ENCODE measurements around the gene GLI1. TPM values are rescaled to one million over a fixed set of nuclear protein-coding genes. Genes with fewer than 3 reads are reported as not detected.
"Not testable (repeated sequence)": the region's sequence is repeated elsewhere in the genome, so short reads cannot be mapped to it uniquely, and the experiment has no call there.

GLI1 gene
- total and polyA plus RNA-seq, 4 donors, result 2.6 to 9.2 (median 7.0) TPM

GRCh38 chr12:57515934-57516541 is 56.5 kb downstream of the GLI1 start:
- Histone ChIP-seq H3K4me1 (ENCODE audit: control insufficient read depth, insufficient read depth, low read length) (peaks cover 20% of the 10 kb centered on the region), H3K36me3 (ENCODE audit: control insufficient read depth, insufficient read depth, low read length) (peaks cover 64% of the 10 kb centered on the region), H3K27ac (ENCODE audit: low read depth, low read length) (no peak overlapping the region), H3K9me3 (ENCODE audit: control insufficient read depth, insufficient read depth, low read length) (no peaks in the 10 kb centered on the region), H3K27me3 (ENCODE audit: control insufficient read depth, insufficient read depth, low read length) (no peaks in the 10 kb centered on the region), H3K4me3 (ENCODE audit: low read depth, low read length) (no peak overlapping the region)
- 94% methylated on average over 5 of the region's 11 CpGs for WGBS (ENCODE audit: insufficient coverage)
- DNase-seq (ENCODE audit: low read depth in 4 of 6, low spot score in 6 of 6), result no peak

DNA sequence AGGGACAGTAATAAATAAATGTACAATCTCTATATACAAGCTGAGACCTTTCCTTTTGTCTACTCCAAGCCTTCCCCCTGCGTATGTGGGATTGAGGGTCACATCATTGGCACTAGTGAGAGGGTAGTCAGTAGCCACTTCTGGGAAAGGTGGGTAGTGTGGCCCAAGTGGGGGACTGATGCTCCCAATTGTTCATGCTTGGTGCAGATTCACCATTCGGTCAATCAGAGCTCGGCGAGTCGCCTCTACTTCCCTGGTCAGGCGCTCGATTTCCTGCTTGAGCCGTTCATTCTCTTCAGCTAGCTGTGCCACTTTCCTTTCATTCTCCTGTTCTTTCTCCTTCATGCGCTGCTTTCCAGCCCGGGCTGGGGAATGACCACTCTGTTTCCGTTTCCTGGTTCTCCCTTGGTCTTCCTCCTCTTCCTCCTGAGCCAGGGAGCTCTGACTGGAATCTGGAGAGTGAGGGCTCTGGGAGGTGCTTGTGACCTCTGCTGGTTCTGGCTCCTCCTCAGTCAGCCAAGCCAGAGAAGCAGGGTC is 57.1 kb downstream of the GLI1 start:
- no peak for DNase-seq (ENCODE audit: low read depth in 4 of 6, low spot score in 6 of 6)
- Histone ChIP-seq H3K4me3 (ENCODE audit: low read depth, low read length) (no peak overlapping the region), H3K9me3 (ENCODE audit: control insufficient read depth, insufficient read depth, low read length) (no peaks in the 10 kb centered on the region), H3K27ac (ENCODE audit: low read depth, low read length) (no peak overlapping the region), H3K4me1 (ENCODE audit: control insufficient read depth, insufficient read depth, low read length) (peaks cover 26% of the 10 kb centered on the region), H3K36me3 (ENCODE audit: control insufficient read depth, insufficient read depth, low read length) (peaks cover 58% of the 10 kb centered on the region), H3K27me3 (ENCODE audit: control insufficient read depth, insufficient read depth, low read length) (no peaks in the 10 kb centered on the region)
- WGBS (ENCODE audit: insufficient coverage), result 94% methylated on average over 9 of the region's 11 CpGs

DNA sequence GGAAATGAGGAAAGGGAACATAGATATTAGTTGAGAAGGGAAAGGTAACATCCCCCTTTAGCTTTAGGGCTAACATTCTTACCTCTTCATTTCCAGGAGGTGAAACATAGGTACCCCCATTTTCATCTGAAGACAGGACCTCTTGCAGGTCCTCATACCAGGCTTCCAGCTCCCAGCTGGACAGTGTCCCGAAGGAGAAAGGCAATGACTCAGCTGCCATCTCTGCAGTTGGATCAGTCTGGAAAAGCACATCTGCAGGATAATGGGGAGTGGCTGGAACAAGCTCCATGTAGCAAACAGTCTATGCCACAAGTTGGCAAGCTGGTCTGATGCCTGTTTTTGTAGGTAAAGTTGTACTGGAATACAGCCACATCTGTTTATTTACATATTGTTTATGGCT is 57.6 kb downstream of the GLI1 start:
- no peak for DNase-seq (ENCODE audit: low read depth in 4 of 6, low spot score in 6 of 6)
- Histone ChIP-seq H3K4me3 (ENCODE audit: low read depth, low read length) (no peak overlapping the region), H3K36me3 (ENCODE audit: control insufficient read depth, insufficient read depth, low read length) (peaks cover 53% of the 10 kb centered on the region), H3K27me3 (ENCODE audit: control insufficient read depth, insufficient read depth, low read length) (no peaks in the 10 kb centered on the region), H3K4me1 (ENCODE audit: control insufficient read depth, insufficient read depth, low read length) (peaks cover 31% of the 10 kb centered on the region), H3K27ac (ENCODE audit: low read depth, low read length) (no peak overlapping the region), H3K9me3 (ENCODE audit: control insufficient read depth, insufficient read depth, low read length) (no peaks in the 10 kb centered on the region)
- WGBS (ENCODE audit: insufficient coverage), result 100% methylated on average over 1 of the region's 1 CpG

DNA sequence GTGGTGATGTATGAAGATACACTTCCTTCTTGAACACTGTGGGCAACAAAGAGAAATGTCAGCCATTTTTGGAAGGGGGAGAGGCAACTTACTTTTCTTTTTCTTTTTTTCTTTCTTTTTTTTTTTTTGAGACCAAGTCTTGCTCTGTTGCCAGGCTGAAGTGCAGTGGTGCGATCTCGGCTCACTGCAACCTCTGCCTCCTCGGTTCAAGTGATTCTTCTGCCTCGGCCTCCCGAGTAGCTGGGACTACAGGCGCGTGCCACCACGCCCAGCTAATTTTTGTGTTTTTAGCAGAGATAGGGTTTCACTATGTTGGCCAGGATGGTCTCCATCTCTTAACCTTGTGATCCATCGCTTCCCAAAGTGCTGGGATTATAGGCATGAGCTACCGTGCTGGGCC is 58.1 kb downstream of the GLI1 start:
- H3K4me3 ChIP-seq (ENCODE audit: low read depth, low read length); H3K27me3 ChIP-seq (ENCODE audit: control insufficient read depth, insufficient read depth, low read length); DNase-seq (ENCODE audit: low read depth in 4 of 6, low spot score in 6 of 6); H3K27ac ChIP-seq (ENCODE audit: low read depth, low read length); H3K9me3 ChIP-seq (ENCODE audit: control insufficient read depth, insufficient read depth, low read length): not testable (repeated sequence)
- 90% methylated on average over 2 of the region's 10 CpGs for WGBS (ENCODE audit: insufficient coverage)
- peaks cover 34% of the 10 kb centered on the region for H3K4me1 ChIP-seq (ENCODE audit: control insufficient read depth, insufficient read depth, low read length)
- peaks cover 48% of the 10 kb centered on the region for H3K36me3 ChIP-seq (ENCODE audit: control insufficient read depth, insufficient read depth, low read length)

- DNase-seq (ENCODE audit: low read depth in 4 of 6, low spot score in 6 of 6), result no peak
- peaks cover 36% of the 10 kb centered on the region for H3K4me1 ChIP-seq (ENCODE audit: control insufficient read depth, insufficient read depth, low read length)
- no peak overlapping the region for H3K4me3 ChIP-seq (ENCODE audit: low read depth, low read length)
- H3K36me3 ChIP-seq (ENCODE audit: control insufficient read depth, insufficient read depth, low read length), result peaks cover 43% of the 10 kb centered on the region
- 91% methylated on average over 7 of the region's 8 CpGs for WGBS (ENCODE audit: insufficient coverage)
- no peak overlapping the region for H3K27ac ChIP-seq (ENCODE audit: low read depth, low read length)
- H3K9me3 ChIP-seq (ENCODE audit: control insufficient read depth, insufficient read depth, low read length), result no peaks in the 10 kb centered on the region
- no peaks in the 10 kb centered on the region for H3K27me3 ChIP-seq (ENCODE audit: control insufficient read depth, insufficient read depth, low read length)
These were observed 58.8 kb downstream of the GLI1 start for GRCh38 chr12:57518176-57518919.

GRCh38 chr12:57518920-57519795 is 59.6 kb downstream of the GLI1 start:
- Histone ChIP-seq H3K27ac (ENCODE audit: low read depth, low read length) (peak overlapping the region; percentile 94), H3K4me1 (ENCODE audit: control insufficient read depth, insufficient read depth, low read length) (peaks cover 44% of the 10 kb centered on the region), H3K4me3 (ENCODE audit: low read depth, low read length) (peak overlapping the region; percentile 91), H3K9me3 (ENCODE audit: control insufficient read depth, insufficient read depth, low read length) (no peaks in the 10 kb centered on the region), H3K36me3 (ENCODE audit: control insufficient read depth, insufficient read depth, low read length) (peaks cover 36% of the 10 kb centered on the region), H3K27me3 (ENCODE audit: control insufficient read depth, insufficient read depth, low read length) (no peaks in the 10 kb centered on the region)
- peak in 1 of 6 donors; percentile 18 for DNase-seq (ENCODE audit: low read depth in 4 of 6, low spot score in 6 of 6)
- 31% methylated on average over 7 of the region's 7 CpGs for WGBS (ENCODE audit: insufficient coverage)

DNA sequence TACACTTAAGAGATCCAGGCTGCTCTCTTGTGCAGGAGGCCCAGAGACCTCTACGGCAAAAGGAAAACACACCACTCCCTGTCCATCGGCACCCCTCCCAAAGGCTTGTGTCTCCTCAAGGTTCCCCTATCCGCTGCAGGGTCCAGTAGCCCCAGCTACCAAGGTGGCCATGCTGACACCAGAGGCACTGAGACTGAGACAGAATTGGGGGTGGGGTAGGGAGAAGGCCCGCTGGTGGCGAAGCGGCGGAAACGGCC is 60.1 kb downstream of the GLI1 start:
- peak in 4 of 6 donors; percentile 3 to 57 (median 19) for DNase-seq (ENCODE audit: low read depth in 4 of 6, low spot score in 6 of 6)
- H3K27ac ChIP-seq (ENCODE audit: low read depth, low read length), result peak overlapping the region; percentile 94
- peak overlapping the region; percentile 91 for H3K4me3 ChIP-seq (ENCODE audit: low read depth, low read length)

GRCh38 chr12:57520053-57520818 is 60.7 kb downstream of the GLI1 start, which contains the start of gene DDIT3:
Gene DDIT3 (minus strand): TSS chr12:57520514. CDS start chr12:57517406, 3,108 bp downstream.
- H3K27ac ChIP-seq (ENCODE audit: low read depth, low read length), result peak within 1 kb of the TSS; percentile 100
- no peaks in the 10 kb centered on the region for H3K9me3 ChIP-seq (ENCODE audit: control insufficient read depth, insufficient read depth, low read length)
- H3K4me1 ChIP-seq (ENCODE audit: control insufficient read depth, insufficient read depth, low read length), result peaks cover 55% of the 10 kb centered on the region
- H3K27me3 ChIP-seq (ENCODE audit: control insufficient read depth, insufficient read depth, low read length), result no peaks in the 10 kb centered on the region
- peak within 1 kb of the TSS; percentile 91 for H3K4me3 ChIP-seq (ENCODE audit: low read depth, low read length)
- DNase-seq (ENCODE audit: low read depth in 4 of 6, low spot score in 6 of 6), result peak; percentile 92 to 100 (median 98)
- peaks cover 36% of the 10 kb centered on the region for H3K36me3 ChIP-seq (ENCODE audit: control insufficient read depth, insufficient read depth, low read length)
- 0% methylated on average over 38 of the region's 52 CpGs for WGBS (ENCODE audit: insufficient coverage)

More for the DNA sequence above, 60.1 kb downstream of the GLI1 start:
- 0% methylated on average over 7 of the region's 8 CpGs for WGBS (ENCODE audit: insufficient coverage)
- Histone ChIP-seq H3K36me3 (ENCODE audit: control insufficient read depth, insufficient read depth, low read length) (peaks cover 36% of the 10 kb centered on the region), H3K9me3 (ENCODE audit: control insufficient read depth, insufficient read depth, low read length) (no peaks in the 10 kb centered on the region), H3K4me1 (ENCODE audit: control insufficient read depth, insufficient read depth, low read length) (peaks cover 50% of the 10 kb centered on the region), H3K27me3 (ENCODE audit: control insufficient read depth, insufficient read depth, low read length) (no peaks in the 10 kb centered on the region)

DNA sequence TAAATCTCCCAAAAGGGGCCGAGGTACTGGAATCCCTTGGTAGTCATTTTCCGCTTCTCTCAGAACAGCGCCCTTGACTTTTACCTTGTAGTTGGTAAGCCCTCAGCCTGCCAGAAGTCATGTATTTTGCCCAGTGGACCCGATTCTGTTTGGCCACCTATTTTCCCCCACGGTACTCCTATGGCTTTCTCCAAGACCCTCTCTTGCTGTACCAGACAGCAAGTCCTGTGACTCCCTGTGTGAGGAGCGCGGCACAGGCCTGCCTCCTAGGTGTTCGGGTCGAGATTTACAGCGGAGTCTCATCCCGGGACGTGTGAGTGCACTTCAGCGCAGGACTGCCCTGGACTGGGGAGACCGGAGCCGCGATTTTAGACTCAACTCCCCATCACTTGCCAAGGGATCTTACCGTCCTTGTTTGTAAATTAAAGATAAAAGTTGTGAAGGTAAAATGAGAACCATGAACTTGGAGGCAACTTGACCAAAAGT is 62.0 kb downstream of the GLI1 start:
- 36% methylated on average over 5 of the region's 17 CpGs for WGBS (ENCODE audit: insufficient coverage)
- peak in 3 of 6 donors; percentile 13 to 60 (median 57) for DNase-seq (ENCODE audit: low read depth in 4 of 6, low spot score in 6 of 6)
- Histone ChIP-seq H3K27ac (ENCODE audit: low read depth, low read length) (peak overlapping the region; percentile 100), H3K4me1 (ENCODE audit: control insufficient read depth, insufficient read depth, low read length) (peaks cover 66% of the 10 kb centered on the region), H3K27me3 (ENCODE audit: control insufficient read depth, insufficient read depth, low read length) (no peaks in the 10 kb centered on the region), H3K4me3 (ENCODE audit: low read depth, low read length) (peak overlapping the region; percentile 79), H3K9me3 (ENCODE audit: control insufficient read depth, insufficient read depth, low read length) (no peaks in the 10 kb centered on the region), H3K36me3 (ENCODE audit: control insufficient read depth, insufficient read depth, low read length) (peaks cover 40% of the 10 kb centered on the region)
